Measurements from ENCODE around the gene FSHR. TPM values are rescaled to one million over a fixed set of nuclear protein-coding genes. Genes with fewer than 3 reads are reported as not detected.

FSHR gene
- total and polyA plus RNA-seq, 2 of the 8 experiments (the other 6 are each of a cell fraction or from before 2014, with no cell fraction given): not detected

DNA sequence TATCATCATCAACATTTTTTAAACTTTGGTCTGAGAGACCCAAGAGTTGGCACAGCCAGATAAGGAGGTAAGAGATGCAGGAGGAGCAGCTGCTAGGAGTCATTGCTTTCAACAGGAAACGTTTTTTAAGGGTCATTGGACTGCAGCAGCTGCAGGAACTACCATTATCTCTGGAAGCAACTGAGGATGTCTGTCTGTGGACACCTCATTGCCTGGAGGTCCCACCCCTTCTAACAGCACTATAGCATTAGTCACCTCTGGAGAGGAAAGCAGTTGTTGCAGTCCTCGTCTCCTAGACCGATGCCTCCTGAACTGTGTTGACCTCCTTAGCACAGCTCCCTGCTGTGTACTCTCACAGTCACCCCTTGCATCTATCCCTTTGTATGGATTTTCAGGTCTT lies 21.5 kb upstream of the FSHR start:
- WGBS, 2 experiments (ENCODE audit: extremely low coverage in 1 of 2, insufficient coverage in 1 of 2, insufficient read length in 1 of 2, insufficient replicate concordance in 2 of 2, low coverage in 1 of 2, low lambda C conversion rate in 2 of 2, missing lambda C conversion rate in 1 of 2): 85% methylated on average over 3 of the region's 3 CpGs; no CpG with 5 or more reads in 1 of the 2 experiments
- POLR2A ChIA-PET (ENCODE audit: partially characterized antibody): no interaction called here
- CTCF ChIA-PET (ENCODE audit: partially characterized antibody): interaction anchor here (1.1 to 1.4 kb wide), 2 partner anchors 12 to 62 kb away, joined by 3 to 4 read pairs; no protein-coding TSS in a partner anchor
- TF ChIP-seq RFX5 (IDR thresholded peaks at IDR 0.05; ENCODE audit: borderline replicate concordance, low read depth, low read length): no peak
- no peak for TF ChIP-seq SP1 (IDR thresholded peaks at IDR 0.05; ENCODE audit: low read depth, low read length)
- TF ChIP-seq RXRA (IDR thresholded peaks at IDR 0.05; ENCODE audit: insufficient read depth, low read depth, low read length): no peak
- TF ChIP-seq BCL11A (IDR thresholded peaks at IDR 0.05; ENCODE audit: low read depth in 2 of 2, low read length in 2 of 2): no peak
- no peak for TF ChIP-seq SIRT6 (IDR thresholded peaks at IDR 0.05; ENCODE audit: low read length)
- no peak for TF ChIP-seq NRF1 (IDR thresholded peaks at IDR 0.05; ENCODE audit: low read depth, low read length)
- TF ChIP-seq SIN3A (conservative IDR thresholded peaks at IDR 0.05 in 1 of 2, IDR thresholded peaks at IDR 0.05 in 1 of 2; ENCODE audit: low read depth in 1 of 2, low read length in 2 of 2): no peak
- TF ChIP-seq CHD2 (IDR thresholded peaks at IDR 0.05; ENCODE audit: low read length): no peak
- TF ChIP-seq JUND (IDR thresholded peaks at IDR 0.05; ENCODE audit: low read length): no peak
- TF ChIP-seq, protein P1, sequence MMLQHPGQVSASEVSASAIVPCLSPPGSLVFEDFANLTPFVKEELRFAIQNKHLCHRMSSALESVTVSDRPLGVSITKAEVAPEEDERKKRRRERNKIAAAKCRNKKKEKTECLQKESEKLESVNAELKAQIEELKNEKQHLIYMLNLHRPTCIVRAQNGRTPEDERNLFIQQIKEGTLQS (IDR thresholded peaks at IDR 0.05; ENCODE audit: insufficient read depth, low read depth, low read length): no peak
- TF ChIP-seq HDAC2 (IDR thresholded peaks at IDR 0.05; ENCODE audit: borderline replicate concordance in 1 of 2, low read depth in 2 of 2, low read length in 2 of 2): no peak
- no peak for TF ChIP-seq TBP (IDR thresholded peaks at IDR 0.05; ENCODE audit: low read depth, low read length)
- TF ChIP-seq RNF2 (IDR thresholded peaks at IDR 0.05; ENCODE audit: borderline replicate concordance, low read depth, low read length, missing control alignments, poor library complexity, severe bottlenecking): no peak

More for the DNA sequence above, 21.5 kb upstream of the FSHR start:
- Histone ChIP-seq H2BK20ac (ENCODE audit: low read length) (no peak overlapping the region; the same call in 1 of the 2 replicates), H2BK120ac (replicated peaks; ENCODE audit: low read depth, low read length) (no peak overlapping the region), H2BK5ac (ENCODE audit: low read depth, low read length) (no peak overlapping the region), H3K36me3 (ENCODE audit: control insufficient read depth in 2 of 4, insufficient read depth in 4 of 4, low read length in 3 of 4) (0 out of 8 replicates have a peak, but pooled peaks cover 0 to 3% (median 0%) of the 10 kb centered on the region in 4 experiments), H4K91ac (replicated peaks; ENCODE audit: insufficient read length, low read length) (no peak overlapping the region), H3K9ac (replicated peaks in 1 of 4; ENCODE audit: extremely low read depth in 1 of 4, low read depth in 3 of 4, low read length in 3 of 4) (no peak overlapping the region), H2BK12ac (ENCODE audit: low read depth, low read length) (0 out of 2 replicates have a peak overlapping the region, but pooled peaks have one; percentile 60), H3K23me2 (ENCODE audit: low read depth, low read length) (no peaks in the 10 kb centered on the region), H3K23ac (ENCODE audit: insufficient read length) (no peak overlapping the region), H4K8ac (ENCODE audit: extremely low read depth, insufficient read depth, low read length) (no peak overlapping the region), H3K14ac (ENCODE audit: insufficient read length) (no peak overlapping the region), H3K4ac (replicated peaks; ENCODE audit: insufficient read length, low read depth, low read length) (no peak overlapping the region), H3K27me3 (replicated peaks in 1 of 4; ENCODE audit: control insufficient read depth in 3 of 4, extremely low read depth in 1 of 4, insufficient read depth in 3 of 4, low read length in 3 of 4) (no peaks in the 10 kb centered on the region), H3K4me2 (ENCODE audit: insufficient read depth in 1 of 2, low read depth in 2 of 2, low read length in 2 of 2) (no peak overlapping the region), H3K79me2 (ENCODE audit: control insufficient read depth in 1 of 2, insufficient read depth in 2 of 2, low read length in 2 of 2) (no peaks in the 10 kb centered on the region), H3K56ac (replicated peaks; ENCODE audit: insufficient read length, low read depth, low read length) (no peak overlapping the region), H2AK5ac (ENCODE audit: low read depth, low read length) (no peak overlapping the region), H4K20me1 (replicated peaks in 1 of 2; ENCODE audit: control insufficient read depth in 1 of 2, insufficient read depth in 2 of 2, low read length in 2 of 2) (no peaks in the 10 kb centered on the region), H2BK15ac (ENCODE audit: low read length) (no peak overlapping the region; the same call in 1 of the 2 replicates), H3K79me1 (ENCODE audit: low read depth, low read length) (no peaks in the 10 kb centered on the region), H3K4me3 (ENCODE audit: extremely low read depth in 1 of 4, insufficient read depth in 2 of 4, low read depth in 3 of 4, low read length in 4 of 4) (no peak overlapping the region), H3K18ac (ENCODE audit: extremely low read depth, low read length) (peak overlapping the region; percentile 75; the same call in 1 of the 2 replicates), H2AFZ (ENCODE audit: low read length) (no peak overlapping the region), H3K4me1 (replicated peaks in 1 of 4; ENCODE audit: control insufficient read depth in 3 of 4, insufficient read depth in 4 of 4, low read length in 3 of 4) (peaks cover 0 to 4% (median 0%) of the 10 kb centered on the region in 4 experiments; a peak in 2 of 7 replicates), H3K9me3 (ENCODE audit: insufficient read depth in 2 of 2, low read depth in 1 of 2, low read length in 1 of 2) (peaks cover 5 to 6% of the 10 kb centered on the region in 2 experiments), H3K27ac (ENCODE audit: low read depth, low read length) (no peak overlapping the region), H4K5ac (ENCODE audit: insufficient read length, low read depth, low read length) (no peak overlapping the region)
- FAIRE-seq: no peak
- DNase-seq (ENCODE audit: low read depth in 1 of 2, low spot score in 2 of 2): no peak
